Omental fat pad (tissue), 4 donors: ENCODE measurements around the gene RAB40B. TPM values are rescaled to one million over a fixed set of nuclear protein-coding genes. Genes with fewer than 3 reads are reported as not detected.
"Not testable (repeated sequence)": the region's sequence is repeated elsewhere in the genome, so short reads cannot be mapped to it uniquely, and the experiment has no call there.

Source experiments
- ATAC-seq: fragments of 150-250 bp; one replicate; pipeline ENCODE4 v1.9.1; 2016; ENCODE audit warnings: mild to moderate bottlenecking, moderate library complexity; ENCODE audit not compliant: low FRiP score
- DNase-seq: peaks from one replicate; pipeline ENCODE4 v3.0.0-alpha.2; 2019; ENCODE audit warnings: low spot score
- total RNA-seq, 4 donors: library from RNA; depleted of rRNA; stranded (reverse); fragments of >200 nt; gene quantifications; one replicate each; pipeline ENCODE4 v1.1.0, GENCODE V29; 2016
- TF ChIP-seq, protein P1 (sequence below), 3 donors: fragments of 450-650 bp; IDR thresholded peaks; one replicate each; pipeline ENCODE4 v1.5.1; 2016 to 2017; ENCODE audit warnings: antibody characterized with exemption in 3 of 3, mild to moderate bottlenecking in 3 of 3, moderate library complexity in 2 of 3

The RAB40B gene
- 10 to 100 TPM in 1 of 4 donors, 1 to 10 TPM in 3; 8.0 to 12.3 (median 9.6) TPM for total RNA-seq

DNA sequence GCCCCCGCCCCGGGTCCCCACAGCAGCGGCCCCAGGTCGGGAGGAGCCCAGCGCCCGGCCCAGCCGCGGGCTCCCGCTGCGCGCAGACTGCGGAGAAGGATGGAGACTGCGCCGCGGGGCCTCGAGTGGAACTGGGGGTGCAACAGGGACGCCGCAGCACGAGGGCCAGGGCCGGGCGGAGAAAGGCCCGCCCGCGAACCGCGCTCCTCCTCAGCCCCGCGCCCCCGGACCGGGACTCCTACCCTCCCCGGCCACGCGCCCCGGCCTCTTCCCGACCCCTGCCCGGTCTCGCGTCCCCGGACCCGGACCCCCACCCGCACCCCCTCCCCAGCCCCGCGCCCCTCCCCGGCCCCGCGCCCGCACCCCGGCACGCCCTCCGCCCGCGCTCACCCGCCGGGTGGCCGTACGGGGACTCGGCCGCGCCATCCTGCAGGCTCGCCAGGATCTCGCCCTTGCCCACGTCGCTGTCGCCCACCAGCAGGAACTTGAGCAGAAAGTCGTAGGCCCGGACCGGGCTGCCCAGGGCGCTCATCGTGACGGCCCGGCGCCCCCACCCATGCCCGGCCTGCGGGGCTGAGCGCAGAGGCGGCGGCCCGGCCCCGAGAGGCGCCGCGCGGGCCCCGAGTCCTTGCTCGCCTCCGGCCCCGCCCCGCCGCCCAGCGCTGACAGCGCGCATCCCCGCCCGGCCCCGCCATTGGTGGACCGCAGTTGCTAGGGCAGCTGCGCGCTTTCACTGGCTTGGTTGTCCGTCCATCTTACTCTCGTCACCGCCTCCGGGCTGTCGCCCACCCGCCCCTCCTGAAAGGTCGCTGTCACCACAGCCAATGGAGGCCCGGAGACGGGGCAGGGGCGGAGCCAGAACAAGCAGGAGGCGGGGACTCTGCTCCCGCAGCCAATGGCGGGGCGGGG is at the start of gene RAB40B:
TSS of gene RAB40B (minus strand) at position 634 of the 909 bp plus-strand sequence. CDS start at position 532, 102 bp downstream.
- TF ChIP-seq, protein P1, sequence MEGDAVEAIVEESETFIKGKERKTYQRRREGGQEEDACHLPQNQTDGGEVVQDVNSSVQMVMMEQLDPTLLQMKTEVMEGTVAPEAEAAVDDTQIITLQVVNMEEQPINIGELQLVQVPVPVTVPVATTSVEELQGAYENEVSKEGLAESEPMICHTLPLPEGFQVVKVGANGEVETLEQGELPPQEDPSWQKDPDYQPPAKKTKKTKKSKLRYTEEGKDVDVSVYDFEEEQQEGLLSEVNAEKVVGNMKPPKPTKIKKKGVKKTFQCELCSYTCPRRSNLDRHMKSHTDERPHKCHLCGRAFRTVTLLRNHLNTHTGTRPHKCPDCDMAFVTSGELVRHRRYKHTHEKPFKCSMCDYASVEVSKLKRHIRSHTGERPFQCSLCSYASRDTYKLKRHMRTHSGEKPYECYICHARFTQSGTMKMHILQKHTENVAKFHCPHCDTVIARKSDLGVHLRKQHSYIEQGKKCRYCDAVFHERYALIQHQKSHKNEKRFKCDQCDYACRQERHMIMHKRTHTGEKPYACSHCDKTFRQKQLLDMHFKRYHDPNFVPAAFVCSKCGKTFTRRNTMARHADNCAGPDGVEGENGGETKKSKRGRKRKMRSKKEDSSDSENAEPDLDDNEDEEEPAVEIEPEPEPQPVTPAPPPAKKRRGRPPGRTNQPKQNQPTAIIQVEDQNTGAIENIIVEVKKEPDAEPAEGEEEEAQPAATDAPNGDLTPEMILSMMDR (IDR thresholded peaks at IDR 0.05) = no peak
- ATAC-seq (peak; percentile 99), DNase-seq (peak; percentile 94)

DNA sequence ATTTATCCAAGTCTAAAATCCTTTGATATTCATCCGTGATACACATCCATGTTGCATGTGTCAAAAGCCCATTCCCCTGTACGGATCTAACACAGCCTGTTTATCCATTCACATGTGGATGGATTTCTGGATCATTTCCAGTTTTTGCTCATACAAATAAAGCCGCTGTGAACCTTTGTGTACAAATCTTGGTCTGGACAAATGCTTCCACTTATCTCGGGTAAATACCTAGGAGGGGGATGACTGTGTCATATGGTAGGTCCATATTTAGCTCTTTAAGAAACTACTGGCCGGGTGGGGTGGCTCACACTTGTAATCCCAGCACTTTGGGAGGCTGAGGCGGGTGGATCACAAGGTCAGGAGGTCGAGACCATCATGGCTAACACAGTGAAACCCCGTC is 47.0 kb upstream of the RAB40B start:
- TF ChIP-seq, protein P1 (IDR thresholded peaks at IDR 0.05) = no peak
- no peak for ATAC-seq
- no peak for DNase-seq

DNA sequence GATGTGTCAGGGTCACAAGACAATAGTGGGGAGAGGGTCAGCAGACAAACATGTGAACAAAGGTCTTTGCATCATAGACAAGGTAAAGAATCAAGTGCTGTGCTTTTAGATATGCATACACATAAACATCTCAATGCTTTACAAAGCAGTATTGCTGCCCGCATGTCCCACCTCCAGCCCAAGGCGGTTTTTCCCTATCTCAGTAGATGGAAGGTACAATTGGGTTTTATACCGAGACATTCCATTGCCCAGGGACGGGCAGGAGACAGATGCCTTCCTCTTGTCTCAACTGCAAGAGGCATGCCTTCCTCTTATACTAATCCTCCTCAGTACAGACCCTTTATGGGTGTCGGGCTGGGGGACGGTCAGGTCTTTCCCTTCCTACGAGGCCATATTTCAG is 46.2 kb upstream of the RAB40B start:
- not testable (repeated sequence) for ATAC-seq, DNase-seq

DNA sequence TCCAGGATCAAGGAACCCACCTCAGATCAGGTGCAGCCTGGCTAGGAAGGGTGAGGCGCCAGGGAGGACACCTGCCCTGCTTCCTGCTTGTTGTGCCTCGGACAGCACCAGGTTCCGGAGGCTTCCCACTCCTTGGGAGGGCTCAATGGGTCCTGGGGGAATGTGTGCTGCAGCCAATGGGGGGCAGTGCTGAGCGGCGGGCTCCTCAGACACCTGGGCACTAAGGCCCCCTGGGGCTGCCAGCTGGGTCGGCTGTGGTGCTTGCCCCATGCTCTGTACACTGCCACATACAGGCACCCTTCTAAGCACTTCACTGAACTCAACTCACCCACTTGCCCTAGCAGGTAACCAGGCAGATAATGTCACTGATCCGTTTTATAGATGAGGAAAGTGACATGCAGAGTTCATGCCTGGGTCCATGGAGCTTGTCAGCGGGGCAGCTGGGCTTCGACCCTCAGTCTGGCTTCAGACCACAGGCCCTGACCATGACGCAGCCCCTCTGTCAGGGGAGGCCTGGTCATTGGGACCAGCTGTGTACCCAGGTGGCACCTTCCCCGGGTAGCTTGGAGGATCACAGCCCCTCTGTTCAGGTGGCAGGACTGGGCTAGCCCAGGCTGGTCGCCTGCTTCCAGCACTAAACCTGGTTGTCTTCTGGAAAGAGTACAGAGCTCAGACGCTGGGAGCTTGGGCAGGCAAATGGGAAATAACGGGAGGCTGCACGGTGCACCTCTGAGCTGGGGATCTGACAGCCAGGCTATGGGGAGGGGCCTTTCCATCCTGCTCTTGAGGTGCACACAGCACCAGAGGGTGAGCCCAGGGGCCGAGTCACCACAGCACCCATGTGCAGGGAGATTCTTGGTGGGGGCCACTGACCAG is 45.1 kb upstream of the RAB40B start:
- TF ChIP-seq, protein P1 (IDR thresholded peaks at IDR 0.05) = no peak
- ATAC-seq (peak; percentile 33), DNase-seq (no peak)

DNA sequence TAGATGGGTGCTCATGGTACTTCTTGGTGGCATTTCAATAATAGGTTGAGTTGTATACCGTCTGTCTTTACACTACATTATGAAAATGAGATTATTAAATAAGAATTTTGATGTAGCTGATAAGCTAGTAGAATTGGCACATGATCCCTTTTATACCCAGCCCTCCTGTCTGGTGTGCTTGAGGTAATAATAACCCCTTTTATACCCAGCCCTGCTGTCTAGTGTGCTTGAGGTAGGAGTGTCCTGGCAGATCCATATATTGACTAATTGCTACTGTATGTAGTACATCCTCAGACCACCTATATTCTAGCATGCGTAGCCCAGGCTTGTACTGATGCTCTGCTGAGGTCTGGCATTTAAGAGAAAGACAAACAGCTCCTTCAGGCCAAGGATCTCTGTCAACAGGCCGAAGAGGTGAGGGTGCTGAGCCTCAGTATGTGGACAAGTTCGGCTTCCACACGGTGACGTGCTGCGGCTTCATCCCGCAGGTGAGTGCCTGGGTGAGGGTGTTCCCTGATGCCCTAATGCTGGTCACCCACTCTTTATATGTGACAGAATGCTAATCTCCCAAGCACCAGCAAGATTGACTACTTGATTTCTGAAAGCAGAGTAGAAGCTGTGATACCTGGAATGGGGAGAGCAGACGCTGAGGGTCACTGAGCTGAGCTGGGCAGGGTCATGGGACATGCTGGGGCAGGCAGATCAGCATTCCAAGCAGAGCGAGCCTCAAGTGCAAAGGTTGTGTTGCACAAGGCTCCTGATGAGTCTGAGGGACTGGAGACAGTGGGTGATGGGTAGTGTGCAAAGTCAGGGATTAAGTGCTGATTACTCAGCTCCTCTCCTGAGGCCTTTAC is 42.6 kb upstream of the RAB40B start:
- DNase-seq = no peak
- TF ChIP-seq, protein P1 (IDR thresholded peaks at IDR 0.05) = no peak

DNA sequence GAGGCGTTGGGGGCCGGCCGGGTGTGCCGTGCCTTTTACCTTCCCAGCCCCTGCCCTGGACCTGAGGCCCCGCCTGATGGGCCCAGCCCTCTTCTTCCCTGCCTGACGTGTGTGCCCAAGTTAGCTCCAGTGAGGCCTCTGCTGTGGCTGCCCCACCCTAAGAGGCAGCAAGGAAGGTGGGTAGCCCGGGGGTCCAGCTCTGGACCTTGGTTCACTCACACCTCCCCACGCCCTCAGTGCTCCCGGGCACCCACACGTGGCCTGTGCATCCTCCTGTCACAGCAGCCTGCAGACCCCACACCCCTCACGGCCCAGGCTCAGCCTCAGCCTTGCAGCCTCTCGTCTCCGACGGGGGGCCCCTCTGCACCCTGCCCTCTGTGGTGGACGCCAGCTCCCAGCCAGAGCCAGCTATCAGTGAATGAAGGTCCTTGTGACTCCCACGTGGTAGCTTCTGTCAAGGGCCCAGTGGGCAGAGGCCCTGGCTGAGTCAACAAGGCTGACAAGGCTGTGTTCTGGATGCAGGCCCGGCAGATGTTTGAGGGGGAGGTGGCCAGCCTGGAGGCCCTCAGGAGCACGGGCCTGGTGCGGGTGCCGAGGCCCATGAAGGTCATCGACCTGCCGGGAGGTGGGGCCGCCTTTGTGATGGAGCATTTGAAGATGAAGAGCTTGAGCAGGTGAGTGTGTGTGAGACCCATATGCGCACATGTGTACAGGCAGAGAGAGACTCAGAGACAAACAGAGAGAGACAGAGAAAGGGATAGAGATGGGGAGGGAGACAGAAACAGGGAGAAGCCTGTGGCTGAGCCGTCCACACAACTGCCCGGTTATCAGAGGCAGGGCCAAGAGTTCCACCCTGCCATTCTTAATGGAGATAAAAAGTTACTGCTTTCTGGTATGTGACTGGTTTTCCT is 39.7 kb upstream of the RAB40B start:
- DNase-seq (no peak), ATAC-seq (peak; percentile 27)
- TF ChIP-seq, protein P1 (IDR thresholded peaks at IDR 0.05) = no peak

More for the DNA sequence above, 42.6 kb upstream of the RAB40B start:
- ATAC-seq = no peak
